Measurements from ENCODE around the gene ILK. TPM values are rescaled to one million over a fixed set of nuclear protein-coding genes. Genes with fewer than 3 reads are reported as not detected.

ILK gene
- total and polyA plus RNA-seq, 8 donors, result 146 to 165 (median 154) TPM

DNA sequence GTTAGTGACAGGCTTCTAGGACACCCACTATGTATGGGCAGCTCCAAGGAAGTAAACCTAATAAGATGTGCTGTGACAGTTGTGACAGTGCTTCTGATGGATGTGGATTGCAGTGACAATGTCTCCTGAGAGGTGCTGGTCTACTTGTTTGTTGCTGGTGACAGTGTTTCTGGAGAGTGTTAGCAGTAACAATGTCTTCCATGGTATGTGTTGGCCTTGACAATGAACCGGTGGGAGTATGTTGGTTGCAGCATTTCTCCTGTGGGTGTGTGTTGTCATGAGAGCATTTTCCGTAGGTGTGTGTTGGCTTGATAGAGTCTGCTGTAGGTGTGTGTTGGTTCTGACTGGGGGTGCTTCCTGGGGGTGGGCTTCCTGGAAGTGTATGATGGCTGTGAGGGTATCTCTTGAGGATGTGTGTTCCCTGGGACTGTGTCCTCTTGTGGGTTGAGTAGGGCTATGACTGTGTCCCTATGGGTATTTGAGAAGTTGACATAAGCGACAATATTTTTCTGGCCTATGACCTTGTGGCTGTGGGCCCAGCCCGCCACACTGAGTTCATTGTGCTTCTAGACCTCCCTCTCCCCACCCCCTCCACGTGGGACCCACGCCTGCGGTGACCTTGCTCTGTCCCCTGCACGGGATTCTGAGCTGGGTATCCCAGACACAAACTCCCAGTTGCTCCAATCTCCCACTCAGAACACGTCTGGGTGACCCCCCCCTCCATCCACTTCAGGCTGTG is 50.9 kb downstream of the ILK start:
- peak overlapping the region; percentile 44 to 55 for H3K27ac ChIP-seq
- no peak for DNase-seq

DNA sequence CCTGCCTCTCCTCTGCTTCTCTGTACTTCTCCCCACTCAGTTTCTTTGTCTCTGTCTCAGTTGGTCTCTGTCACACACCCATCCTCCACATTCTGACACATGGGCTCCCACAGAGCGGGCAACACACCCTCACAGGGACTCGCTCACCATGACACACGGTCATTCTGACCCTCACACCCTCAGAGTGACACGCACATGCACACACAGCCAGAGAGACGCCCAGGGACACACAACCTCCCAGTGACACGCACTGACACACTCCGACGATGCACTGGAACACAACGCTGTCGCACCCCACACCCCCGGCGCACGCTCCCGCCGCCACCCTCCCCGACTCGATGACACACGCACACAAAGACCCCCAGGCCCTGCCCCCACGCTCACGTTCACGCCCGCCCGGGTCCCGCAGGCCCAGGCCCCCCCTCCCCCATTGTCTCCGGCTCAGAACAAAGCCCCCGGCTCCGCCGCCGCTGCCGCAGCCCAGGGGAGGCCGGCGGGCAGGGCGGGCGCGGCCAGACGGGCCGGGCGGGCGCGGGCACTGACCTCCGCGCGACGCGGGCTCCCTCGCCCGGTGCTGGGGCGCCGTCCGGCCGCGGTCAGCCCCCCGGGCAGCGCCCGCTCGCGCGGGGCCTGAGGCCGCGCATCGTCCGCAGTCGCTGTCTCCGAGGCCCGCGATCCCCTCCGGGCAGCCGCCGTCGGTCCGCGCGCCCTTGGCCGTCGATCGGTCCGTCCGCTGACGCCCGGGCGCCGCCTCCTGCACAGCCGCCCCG is 51.6 kb downstream of the ILK start:
- Histone ChIP-seq H3K27ac (peak overlapping the region; percentile 44 to 55), H3K4me3 (peak overlapping the region; percentile 22 to 32), H3K9me3 (no peaks in the 10 kb centered on the region), H3K27me3 (peaks cover 0 to 34% of the 10 kb centered on the region in 2 donors), H3K36me3 (no peaks in the 10 kb centered on the region), H3K4me1 (peaks cover 0 to 9% of the 10 kb centered on the region in 2 donors)
- DNase-seq (peak in 2 of 4 donors; percentile 47 to 84), ATAC-seq (peak; percentile 56)
- intact Hi-C loops (cut with DNase I), result no loop called here
- TF ChIP-seq, protein P1, sequence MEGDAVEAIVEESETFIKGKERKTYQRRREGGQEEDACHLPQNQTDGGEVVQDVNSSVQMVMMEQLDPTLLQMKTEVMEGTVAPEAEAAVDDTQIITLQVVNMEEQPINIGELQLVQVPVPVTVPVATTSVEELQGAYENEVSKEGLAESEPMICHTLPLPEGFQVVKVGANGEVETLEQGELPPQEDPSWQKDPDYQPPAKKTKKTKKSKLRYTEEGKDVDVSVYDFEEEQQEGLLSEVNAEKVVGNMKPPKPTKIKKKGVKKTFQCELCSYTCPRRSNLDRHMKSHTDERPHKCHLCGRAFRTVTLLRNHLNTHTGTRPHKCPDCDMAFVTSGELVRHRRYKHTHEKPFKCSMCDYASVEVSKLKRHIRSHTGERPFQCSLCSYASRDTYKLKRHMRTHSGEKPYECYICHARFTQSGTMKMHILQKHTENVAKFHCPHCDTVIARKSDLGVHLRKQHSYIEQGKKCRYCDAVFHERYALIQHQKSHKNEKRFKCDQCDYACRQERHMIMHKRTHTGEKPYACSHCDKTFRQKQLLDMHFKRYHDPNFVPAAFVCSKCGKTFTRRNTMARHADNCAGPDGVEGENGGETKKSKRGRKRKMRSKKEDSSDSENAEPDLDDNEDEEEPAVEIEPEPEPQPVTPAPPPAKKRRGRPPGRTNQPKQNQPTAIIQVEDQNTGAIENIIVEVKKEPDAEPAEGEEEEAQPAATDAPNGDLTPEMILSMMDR (IDR thresholded peaks at IDR 0.05), result no peak

More for the DNA sequence above, 50.9 kb downstream of the ILK start:
- Histone ChIP-seq H3K36me3 (no peaks in the 10 kb centered on the region), H3K4me1 (peaks cover 0 to 9% of the 10 kb centered on the region in 2 donors), H3K27me3 (peaks cover 0 to 34% of the 10 kb centered on the region in 2 donors), H3K9me3 (no peaks in the 10 kb centered on the region), H3K4me3 (peak overlapping the region; percentile 22 to 32)
- TF ChIP-seq, protein P1 (IDR thresholded peaks at IDR 0.05), result no peak
- no peak for ATAC-seq
- intact Hi-C loops (cut with DNase I), result no loop called here

DNA sequence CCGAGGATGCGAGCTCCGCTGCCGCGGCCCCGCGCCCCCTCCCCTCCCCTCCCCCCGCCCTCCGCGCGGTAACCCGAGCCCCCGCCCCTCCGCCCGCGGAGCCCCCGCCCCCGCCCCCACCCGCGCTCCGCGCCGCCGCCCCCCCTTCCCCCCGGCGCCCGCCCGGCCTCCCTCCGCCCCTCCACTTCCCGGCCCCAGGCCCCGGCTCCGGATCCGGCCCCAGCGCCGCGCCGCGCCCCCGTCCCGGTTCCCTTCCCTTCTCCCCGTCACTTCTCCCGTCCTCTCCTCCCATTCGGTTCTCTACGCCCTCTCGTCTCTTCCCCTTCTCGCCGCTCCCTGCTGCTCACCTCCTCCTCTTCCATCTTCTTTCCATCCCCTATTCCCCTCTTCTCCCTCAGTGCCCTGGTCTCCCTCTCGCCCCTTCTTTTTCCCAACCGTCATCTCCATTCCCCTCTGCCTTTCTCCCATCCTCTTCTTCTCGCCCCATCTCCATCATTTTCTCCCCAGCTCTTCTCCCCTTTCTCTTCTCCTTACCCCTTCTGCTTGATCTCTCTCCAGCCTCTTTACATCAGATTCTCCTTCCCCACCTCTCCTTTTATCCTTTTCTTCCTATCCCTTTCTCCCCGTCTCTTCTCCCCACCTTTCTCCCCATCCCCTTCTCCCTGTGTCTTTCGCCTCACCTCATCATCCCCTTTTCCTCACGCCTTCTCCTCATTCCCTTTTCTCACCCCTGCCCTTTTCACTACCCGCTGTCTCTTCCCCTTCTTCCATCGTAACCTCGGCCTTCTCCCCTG is 52.4 kb downstream of the ILK start, which contains the start of gene DCHS1:
DCHS1 (minus strand) TSS at position 20 of the 794 bp plus-strand sequence. CDS start 14,196 bp downstream, outside the sequence.
- Histone ChIP-seq H3K9me3 (no peaks in the 10 kb centered on the region), H3K36me3 (no peaks in the 10 kb centered on the region), H3K4me1 (peaks cover 0 to 9% of the 10 kb centered on the region in 2 donors), H3K27me3 (peaks cover 0 to 34% of the 10 kb centered on the region in 2 donors), H3K27ac (peak within 1 kb of the TSS; percentile 56 to 62), H3K4me3 (peak within 1 kb of the TSS; percentile 24 to 32)
- intact Hi-C loops (cut with DNase I), result no loop called here
- DNase-seq, result peak in 3 of 4 donors; percentile 43 to 86 (median 60)
- TF ChIP-seq, protein P1 (IDR thresholded peaks at IDR 0.05), result no peak
- peak; percentile 51 for ATAC-seq

DNA sequence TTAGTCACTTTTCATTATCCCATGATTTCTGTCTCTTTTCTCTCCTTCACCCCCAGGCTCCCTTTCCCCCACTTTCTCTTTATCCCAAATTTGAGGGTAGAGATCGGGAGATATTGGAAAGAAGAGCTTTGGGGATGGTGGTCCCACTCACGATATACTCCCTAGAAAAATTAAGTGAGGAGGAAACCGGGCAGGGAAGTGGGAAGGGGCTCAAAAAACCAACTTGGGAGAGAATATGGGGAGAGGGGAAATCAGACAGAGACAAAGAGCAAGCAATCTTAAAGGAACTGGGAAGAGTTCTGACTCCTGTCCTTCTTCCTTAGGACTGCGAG is 53.0 kb downstream of the ILK start:
- intact Hi-C loops (cut with DNase I), result no loop called here
- no peaks in the 10 kb centered on the region for H3K9me3 ChIP-seq
- no peaks in the 10 kb centered on the region for H3K36me3 ChIP-seq
- H3K27ac ChIP-seq, result no peak overlapping the region
- DNase-seq (no peak), ATAC-seq (no peak)
- TF ChIP-seq, protein P1 (IDR thresholded peaks at IDR 0.05), result no peak
- H3K4me3 ChIP-seq, result peak overlapping the region in 1 of 2 donors; percentile 32
- peaks cover 0 to 9% of the 10 kb centered on the region in 2 donors for H3K4me1 ChIP-seq
- H3K27me3 ChIP-seq, result peaks cover 0 to 29% of the 10 kb centered on the region in 2 donors

All from left lung (tissue), 10 donors.